ENCODE data around the gene C10orf67.

GRCh38 chr10:23258516-23258915 is 86.1 kb downstream of the C10orf67 start:
- TF ChIP-seq BACH1 (IDR thresholded peaks at IDR 0.05; ENCODE audit: low read length) (no peak), ZNF274 (IDR thresholded peaks at IDR 0.05; ENCODE audit: borderline replicate concordance, extremely low read depth, low read length) (no peak), EZH2 (IDR thresholded peaks at IDR 0.05; ENCODE audit: low read depth, low read length, severe bottlenecking) (no peak)

All from H1 (cell line).